ENCODE data around the gene ZBTB20.

ZBTB20 gene

DNA sequence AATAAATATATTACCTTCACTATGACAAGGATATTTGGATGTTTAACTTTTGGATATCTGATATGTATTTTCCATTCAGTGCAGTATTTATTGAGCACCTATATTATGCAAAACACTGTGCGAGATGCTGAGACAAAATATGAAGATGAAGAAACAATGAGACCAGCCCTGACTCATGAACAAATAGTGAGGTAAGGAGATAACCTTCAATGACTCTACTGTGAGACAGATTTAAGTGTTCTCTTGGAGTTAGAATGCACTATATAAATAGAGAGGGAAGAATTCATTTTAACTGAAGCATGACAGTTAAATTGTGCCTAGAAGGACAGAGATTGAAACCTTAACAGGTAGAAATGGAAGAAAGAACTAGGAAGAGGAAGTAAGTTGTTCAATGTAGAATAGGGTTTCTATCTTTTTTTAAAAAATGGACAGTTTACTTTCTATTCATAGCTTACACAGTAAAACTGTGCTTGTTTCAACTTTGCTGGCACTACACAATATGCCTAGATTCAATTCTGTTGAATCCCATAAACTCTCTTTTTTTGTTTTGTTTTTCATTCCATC is 124.2 kb downstream of the ZBTB20 start:
- no peaks in the 10 kb centered on the region for H3K27me3 ChIP-seq (ENCODE audit: insufficient read depth, poor library complexity, severe bottlenecking)
- no peak overlapping the region for H3K4me3 ChIP-seq (replicated peaks; ENCODE audit: insufficient read depth, low read length)
- TF ChIP-seq, protein P1, sequence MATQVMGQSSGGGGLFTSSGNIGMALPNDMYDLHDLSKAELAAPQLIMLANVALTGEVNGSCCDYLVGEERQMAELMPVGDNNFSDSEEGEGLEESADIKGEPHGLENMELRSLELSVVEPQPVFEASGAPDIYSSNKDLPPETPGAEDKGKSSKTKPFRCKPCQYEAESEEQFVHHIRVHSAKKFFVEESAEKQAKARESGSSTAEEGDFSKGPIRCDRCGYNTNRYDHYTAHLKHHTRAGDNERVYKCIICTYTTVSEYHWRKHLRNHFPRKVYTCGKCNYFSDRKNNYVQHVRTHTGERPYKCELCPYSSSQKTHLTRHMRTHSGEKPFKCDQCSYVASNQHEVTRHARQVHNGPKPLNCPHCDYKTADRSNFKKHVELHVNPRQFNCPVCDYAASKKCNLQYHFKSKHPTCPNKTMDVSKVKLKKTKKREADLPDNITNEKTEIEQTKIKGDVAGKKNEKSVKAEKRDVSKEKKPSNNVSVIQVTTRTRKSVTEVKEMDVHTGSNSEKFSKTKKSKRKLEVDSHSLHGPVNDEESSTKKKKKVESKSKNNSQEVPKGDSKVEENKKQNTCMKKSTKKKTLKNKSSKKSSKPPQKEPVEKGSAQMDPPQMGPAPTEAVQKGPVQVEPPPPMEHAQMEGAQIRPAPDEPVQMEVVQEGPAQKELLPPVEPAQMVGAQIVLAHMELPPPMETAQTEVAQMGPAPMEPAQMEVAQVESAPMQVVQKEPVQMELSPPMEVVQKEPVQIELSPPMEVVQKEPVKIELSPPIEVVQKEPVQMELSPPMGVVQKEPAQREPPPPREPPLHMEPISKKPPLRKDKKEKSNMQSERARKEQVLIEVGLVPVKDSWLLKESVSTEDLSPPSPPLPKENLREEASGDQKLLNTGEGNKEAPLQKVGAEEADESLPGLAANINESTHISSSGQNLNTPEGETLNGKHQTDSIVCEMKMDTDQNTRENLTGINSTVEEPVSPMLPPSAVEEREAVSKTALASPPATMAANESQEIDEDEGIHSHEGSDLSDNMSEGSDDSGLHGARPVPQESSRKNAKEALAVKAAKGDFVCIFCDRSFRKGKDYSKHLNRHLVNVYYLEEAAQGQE (IDR thresholded peaks at IDR 0.05; ENCODE audit: insufficient replicate concordance, low read depth), result no peak
- TF ChIP-seq POLR2AphosphoS5 (IDR thresholded peaks at IDR 0.05; ENCODE audit: low read depth) (no peak), GABPA (IDR thresholded peaks at IDR 0.05; ENCODE audit: low read depth) (no peak)
- TF ChIP-seq, protein P2, sequence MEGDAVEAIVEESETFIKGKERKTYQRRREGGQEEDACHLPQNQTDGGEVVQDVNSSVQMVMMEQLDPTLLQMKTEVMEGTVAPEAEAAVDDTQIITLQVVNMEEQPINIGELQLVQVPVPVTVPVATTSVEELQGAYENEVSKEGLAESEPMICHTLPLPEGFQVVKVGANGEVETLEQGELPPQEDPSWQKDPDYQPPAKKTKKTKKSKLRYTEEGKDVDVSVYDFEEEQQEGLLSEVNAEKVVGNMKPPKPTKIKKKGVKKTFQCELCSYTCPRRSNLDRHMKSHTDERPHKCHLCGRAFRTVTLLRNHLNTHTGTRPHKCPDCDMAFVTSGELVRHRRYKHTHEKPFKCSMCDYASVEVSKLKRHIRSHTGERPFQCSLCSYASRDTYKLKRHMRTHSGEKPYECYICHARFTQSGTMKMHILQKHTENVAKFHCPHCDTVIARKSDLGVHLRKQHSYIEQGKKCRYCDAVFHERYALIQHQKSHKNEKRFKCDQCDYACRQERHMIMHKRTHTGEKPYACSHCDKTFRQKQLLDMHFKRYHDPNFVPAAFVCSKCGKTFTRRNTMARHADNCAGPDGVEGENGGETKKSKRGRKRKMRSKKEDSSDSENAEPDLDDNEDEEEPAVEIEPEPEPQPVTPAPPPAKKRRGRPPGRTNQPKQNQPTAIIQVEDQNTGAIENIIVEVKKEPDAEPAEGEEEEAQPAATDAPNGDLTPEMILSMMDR (IDR thresholded peaks at IDR 0.05; ENCODE audit: insufficient read depth, low read length), result no peak
- DNase-seq (ENCODE audit: low read depth in 1 of 2, low spot score in 1 of 2), result no peak
- no peak overlapping the region for H3K27ac ChIP-seq (replicated peaks)

DNA sequence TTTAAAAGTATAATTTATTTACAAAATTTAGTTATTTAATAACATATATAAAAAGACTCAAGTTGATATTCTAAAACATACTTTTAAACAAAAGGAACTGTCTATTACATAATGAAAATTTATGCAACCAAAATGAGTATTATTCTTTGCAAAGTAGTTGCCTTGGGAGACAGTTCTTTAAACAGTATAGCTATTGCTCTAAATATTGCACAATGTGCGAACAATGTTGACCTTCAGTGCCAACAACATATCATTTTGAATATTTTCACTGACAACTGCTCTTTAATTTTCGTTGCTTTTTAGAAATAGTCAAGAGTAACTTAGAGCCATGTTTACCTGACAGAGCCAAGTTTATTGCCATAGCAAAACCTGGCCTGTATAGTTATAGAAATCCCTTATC is 124.9 kb downstream of the ZBTB20 start:
- no peak overlapping the region for H3K4me3 ChIP-seq (replicated peaks; ENCODE audit: insufficient read depth, low read length)
- H3K27ac ChIP-seq (replicated peaks), result no peak overlapping the region
- DNase-seq (ENCODE audit: low read depth in 1 of 2, low spot score in 1 of 2), result no peak
- TF ChIP-seq, protein P1 (IDR thresholded peaks at IDR 0.05; ENCODE audit: insufficient replicate concordance, low read depth), result no peak
- TF ChIP-seq, protein P2 (IDR thresholded peaks at IDR 0.05; ENCODE audit: insufficient read depth, low read length), result no peak
- TF ChIP-seq GABPA (IDR thresholded peaks at IDR 0.05; ENCODE audit: low read depth) (no peak), SPI1 (IDR thresholded peaks at IDR 0.05; ENCODE audit: borderline replicate concordance, low read depth) (no peak), POLR2AphosphoS5 (IDR thresholded peaks at IDR 0.05; ENCODE audit: low read depth) (no peak)
- H3K27me3 ChIP-seq (ENCODE audit: insufficient read depth, poor library complexity, severe bottlenecking), result no peaks in the 10 kb centered on the region

DNA sequence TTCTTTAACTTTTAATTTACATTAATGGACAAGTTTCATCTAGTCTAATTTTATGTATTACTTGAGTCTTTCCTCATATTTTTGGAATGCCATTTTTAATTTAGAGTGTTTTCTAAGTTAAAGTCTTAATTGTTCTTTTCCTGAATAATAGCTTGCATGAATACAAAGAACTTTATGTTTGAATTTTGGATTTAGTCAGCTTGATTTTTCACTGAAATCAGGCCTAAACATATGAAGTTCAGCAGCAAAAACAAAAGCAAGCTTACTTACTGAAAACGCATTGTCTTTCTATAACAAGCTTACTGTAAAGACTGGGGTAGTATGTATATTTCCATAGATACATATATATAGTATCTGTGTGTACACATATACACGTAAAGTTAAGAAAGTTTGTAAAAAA is 126.0 kb downstream of the ZBTB20 start:
- Histone ChIP-seq H3K27ac (replicated peaks) (no peak overlapping the region), H3K27me3 (ENCODE audit: insufficient read depth, poor library complexity, severe bottlenecking) (no peaks in the 10 kb centered on the region), H3K4me3 (replicated peaks; ENCODE audit: insufficient read depth, low read length) (no peak overlapping the region)
- no peak for DNase-seq (ENCODE audit: low read depth in 1 of 2, low spot score in 1 of 2)
- TF ChIP-seq GABPA (IDR thresholded peaks at IDR 0.05; ENCODE audit: low read depth) (no peak), SPI1 (IDR thresholded peaks at IDR 0.05; ENCODE audit: borderline replicate concordance, low read depth) (no peak), POLR2AphosphoS5 (IDR thresholded peaks at IDR 0.05; ENCODE audit: low read depth) (no peak)
- TF ChIP-seq, protein P1 (IDR thresholded peaks at IDR 0.05; ENCODE audit: insufficient replicate concordance, low read depth), result no peak
- TF ChIP-seq, protein P2 (IDR thresholded peaks at IDR 0.05; ENCODE audit: insufficient read depth, low read length), result no peak
